ENCODE results near the gene ZFAND3.

The ZFAND3 gene

GRCh38 chr6:37922563-37922962, 103.0 kb downstream of the ZFAND3 start:
- H3K4me3 ChIP-seq (replicated peaks; ENCODE audit: low read depth, low read length): no peak overlapping the region
- TF ChIP-seq CTCF (IDR thresholded peaks at IDR 0.05; ENCODE audit: low read depth, low read length, missing control alignments): no peak
- no peak for DNase-seq (ENCODE audit: extremely low read depth, low read depth)

- no peak overlapping the region for H3K4me3 ChIP-seq (replicated peaks; ENCODE audit: low read depth, low read length)
- TF ChIP-seq CTCF (IDR thresholded peaks at IDR 0.05; ENCODE audit: low read depth, low read length, missing control alignments): no peak
- no peak for DNase-seq (ENCODE audit: extremely low read depth, low read depth)
These were observed 104.0 kb downstream of the ZFAND3 start for GRCh38 chr6:37923514-37923913.

GRCh38 chr6:37926661-37927060, 107.1 kb downstream of the ZFAND3 start:
- TF ChIP-seq CTCF (IDR thresholded peaks at IDR 0.05; ENCODE audit: low read depth, low read length, missing control alignments): no peak
- no peak overlapping the region for H3K4me3 ChIP-seq (replicated peaks; ENCODE audit: low read depth, low read length)
- DNase-seq (ENCODE audit: extremely low read depth, low read depth): no peak

GRCh38 chr6:37928217-37928616, 108.7 kb downstream of the ZFAND3 start:
- DNase-seq (ENCODE audit: extremely low read depth, low read depth): no peak
- TF ChIP-seq CTCF (IDR thresholded peaks at IDR 0.05; ENCODE audit: low read depth, low read length, missing control alignments): no peak

GRCh38 chr6:37930288-37930971, 110.9 kb downstream of the ZFAND3 start:
- DNase-seq (ENCODE audit: extremely low read depth, low read depth): no peak
- no peak for TF ChIP-seq CTCF (IDR thresholded peaks at IDR 0.05; ENCODE audit: low read depth, low read length, missing control alignments)
- no peak overlapping the region for H3K4me3 ChIP-seq (replicated peaks; ENCODE audit: low read depth, low read length)

More at GRCh38 chr6:37928217-37928616, 108.7 kb downstream of the ZFAND3 start:
- no peak overlapping the region for H3K4me3 ChIP-seq (replicated peaks; ENCODE audit: low read depth, low read length)

- DNase-seq (ENCODE audit: extremely low read depth, low read depth): no peak
- no peak for TF ChIP-seq CTCF (IDR thresholded peaks at IDR 0.05; ENCODE audit: low read depth, low read length, missing control alignments)
- no peak overlapping the region for H3K4me3 ChIP-seq (replicated peaks; ENCODE audit: low read depth, low read length)
These were observed 111.5 kb downstream of the ZFAND3 start for GRCh38 chr6:37931066-37931465.

GRCh38 chr6:37934276-37934675, 114.7 kb downstream of the ZFAND3 start:
- no peak overlapping the region for H3K4me3 ChIP-seq (replicated peaks; ENCODE audit: low read depth, low read length)
- TF ChIP-seq CTCF (IDR thresholded peaks at IDR 0.05; ENCODE audit: low read depth, low read length, missing control alignments): no peak
- DNase-seq (ENCODE audit: extremely low read depth, low read depth): no peak

Data from HFF-Myc (cell line).